ENCODE results near the gene SYCE3.
A peak's percentile ranks its signal among the peaks of the same experiment; 100 is the strongest.

SYCE3 gene

DNA sequence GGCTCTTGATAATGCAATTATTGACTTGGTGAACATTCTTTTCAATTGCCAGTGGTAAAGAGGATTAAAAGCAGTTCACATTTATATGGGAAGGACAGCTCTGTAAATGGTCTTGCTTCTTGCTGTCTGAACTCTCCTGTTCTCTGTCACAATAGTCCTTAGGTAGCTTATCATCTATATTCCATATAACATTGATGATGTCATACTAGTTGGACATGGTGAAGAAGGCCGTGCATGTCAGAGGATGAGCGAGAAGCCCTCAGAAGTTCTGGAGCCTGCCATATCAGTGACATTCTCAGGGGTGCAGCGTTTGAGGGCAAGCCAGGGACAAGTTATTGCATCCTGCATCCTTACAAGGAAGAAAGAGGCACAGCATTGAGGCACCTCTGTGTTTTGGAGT lies 22.5 kb upstream of the SYCE3 start:
- Histone ChIP-seq H3K4me1 (peaks cover 5% of the 10 kb centered on the region), H3K36me3 (ENCODE audit: control insufficient read depth, insufficient read depth, low read length) (no peaks in the 10 kb centered on the region), H3K9ac (no peak overlapping the region), H3K9me3 (ENCODE audit: control insufficient read depth, low read length) (no peaks in the 10 kb centered on the region), H3K79me2 (no peaks in the 10 kb centered on the region), H2AFZ (no peak overlapping the region), H3K27ac (no peak overlapping the region), H3K4me2 (ENCODE audit: low read length) (no peak overlapping the region), H3K27me3 (ENCODE audit: control insufficient read depth, insufficient read depth, low read length) (no peaks in the 10 kb centered on the region), H3K4me3 (ENCODE audit: low read depth, low read length) (no peak overlapping the region)
- TF ChIP-seq, protein P1, sequence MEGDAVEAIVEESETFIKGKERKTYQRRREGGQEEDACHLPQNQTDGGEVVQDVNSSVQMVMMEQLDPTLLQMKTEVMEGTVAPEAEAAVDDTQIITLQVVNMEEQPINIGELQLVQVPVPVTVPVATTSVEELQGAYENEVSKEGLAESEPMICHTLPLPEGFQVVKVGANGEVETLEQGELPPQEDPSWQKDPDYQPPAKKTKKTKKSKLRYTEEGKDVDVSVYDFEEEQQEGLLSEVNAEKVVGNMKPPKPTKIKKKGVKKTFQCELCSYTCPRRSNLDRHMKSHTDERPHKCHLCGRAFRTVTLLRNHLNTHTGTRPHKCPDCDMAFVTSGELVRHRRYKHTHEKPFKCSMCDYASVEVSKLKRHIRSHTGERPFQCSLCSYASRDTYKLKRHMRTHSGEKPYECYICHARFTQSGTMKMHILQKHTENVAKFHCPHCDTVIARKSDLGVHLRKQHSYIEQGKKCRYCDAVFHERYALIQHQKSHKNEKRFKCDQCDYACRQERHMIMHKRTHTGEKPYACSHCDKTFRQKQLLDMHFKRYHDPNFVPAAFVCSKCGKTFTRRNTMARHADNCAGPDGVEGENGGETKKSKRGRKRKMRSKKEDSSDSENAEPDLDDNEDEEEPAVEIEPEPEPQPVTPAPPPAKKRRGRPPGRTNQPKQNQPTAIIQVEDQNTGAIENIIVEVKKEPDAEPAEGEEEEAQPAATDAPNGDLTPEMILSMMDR (IDR thresholded peaks at IDR 0.05), result no peak

DNA sequence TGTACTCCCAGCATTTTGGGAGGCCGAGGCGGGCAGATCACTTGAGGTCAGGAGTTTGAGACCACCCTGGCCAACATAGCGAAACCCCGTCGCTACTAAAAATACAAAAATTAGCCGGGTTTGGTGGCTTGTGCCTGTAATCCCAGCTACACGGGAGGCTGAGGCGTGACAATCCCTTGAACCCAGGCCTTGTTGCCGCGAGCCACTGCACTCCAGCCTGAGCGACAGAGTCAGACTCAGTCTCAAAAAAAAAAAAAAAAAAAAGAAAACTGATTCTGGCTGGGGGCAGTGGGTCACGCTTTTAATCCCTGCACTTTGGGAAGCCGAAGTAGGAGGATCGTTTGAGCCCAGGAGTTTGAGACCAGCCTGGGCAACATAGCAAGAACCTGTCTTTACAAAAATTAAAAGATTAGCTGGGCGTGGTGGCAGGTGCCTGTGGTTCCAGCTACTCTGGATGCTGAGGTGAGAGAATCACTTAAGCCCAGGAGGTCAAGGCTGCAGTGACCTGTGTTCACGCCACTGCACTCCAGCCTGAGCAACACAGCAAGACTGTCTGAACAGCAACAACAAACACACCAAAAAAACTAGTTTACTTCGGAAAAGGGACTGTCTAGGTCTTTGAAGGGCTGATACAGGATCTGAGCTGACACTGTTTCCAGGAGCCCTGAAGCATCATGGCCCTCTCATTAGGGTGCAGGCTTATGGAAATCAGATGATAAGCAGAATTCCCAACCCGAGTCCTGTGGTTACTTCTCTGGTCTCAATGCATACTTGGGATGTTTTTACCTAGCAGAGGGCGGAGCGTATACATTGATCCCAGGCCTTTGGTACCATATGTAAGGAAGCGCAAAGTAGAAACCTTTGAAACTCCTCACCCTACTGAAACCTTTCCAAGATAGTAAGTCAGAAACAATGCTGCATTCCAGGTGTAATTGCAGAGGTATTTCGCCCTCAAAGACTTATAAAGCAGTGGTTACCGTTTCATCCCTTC lies 21.7 kb upstream of the SYCE3 start:
- H3K4me2 ChIP-seq (ENCODE audit: low read length), result no peak overlapping the region
- no peaks in the 10 kb centered on the region for H3K9me3 ChIP-seq (ENCODE audit: control insufficient read depth, low read length)
- no peak overlapping the region for H3K27ac ChIP-seq

DNA sequence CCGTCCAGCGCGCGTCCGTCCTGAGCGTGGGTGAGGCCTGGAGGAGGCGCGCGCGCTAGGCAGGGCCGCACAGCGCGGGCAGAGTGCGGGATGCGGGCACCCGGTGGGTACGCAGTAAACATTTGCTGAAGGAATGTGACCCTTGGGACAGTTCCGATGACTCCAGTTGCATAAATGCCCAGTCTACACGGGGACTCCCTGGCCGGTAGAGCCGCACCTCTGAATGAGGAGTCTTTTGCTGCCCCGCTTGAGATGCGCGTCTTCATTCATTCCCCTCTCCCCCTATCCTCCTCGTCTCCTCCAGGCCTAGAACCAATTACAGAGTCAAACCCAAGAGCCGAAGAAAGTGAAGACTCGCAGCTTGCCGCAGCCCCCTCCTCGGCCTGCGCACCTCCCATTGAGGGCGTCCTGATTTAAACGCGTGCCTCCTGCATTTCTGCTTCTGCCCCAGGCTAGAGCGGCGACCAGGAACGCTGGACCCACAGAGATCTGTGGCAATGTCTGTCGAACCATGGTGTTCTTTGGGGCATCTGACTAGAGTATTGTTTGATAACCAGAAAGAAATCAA lies 20.7 kb upstream of the SYCE3 start:
- peak overlapping the region; percentile 73 for H3K4me2 ChIP-seq (ENCODE audit: low read length)
- H3K27me3 ChIP-seq (ENCODE audit: control insufficient read depth, insufficient read depth, low read length), result no peaks in the 10 kb centered on the region
- H3K9ac ChIP-seq, result no peak overlapping the region
- H3K36me3 ChIP-seq (ENCODE audit: control insufficient read depth, insufficient read depth, low read length), result no peaks in the 10 kb centered on the region
- TF ChIP-seq, protein P1 (IDR thresholded peaks at IDR 0.05), result no peak
- H3K4me1 ChIP-seq, result peaks cover 5% of the 10 kb centered on the region
- H3K4me3 ChIP-seq (ENCODE audit: low read depth, low read length), result peak overlapping the region; percentile 98
- no peaks in the 10 kb centered on the region for H3K9me3 ChIP-seq (ENCODE audit: control insufficient read depth, low read length)
- H2AFZ ChIP-seq, result peak overlapping the region; percentile 74
- H3K79me2 ChIP-seq, result no peaks in the 10 kb centered on the region
- H3K27ac ChIP-seq, result peak overlapping the region; percentile 98

More for the DNA sequence above, 21.7 kb upstream of the SYCE3 start:
- no peak overlapping the region for H3K4me3 ChIP-seq (ENCODE audit: low read depth, low read length)
- no peaks in the 10 kb centered on the region for H3K36me3 ChIP-seq (ENCODE audit: control insufficient read depth, insufficient read depth, low read length)
- H3K4me1 ChIP-seq, result peaks cover 5% of the 10 kb centered on the region
- H3K9ac ChIP-seq, result no peak overlapping the region
- no peaks in the 10 kb centered on the region for H3K79me2 ChIP-seq
- H3K27me3 ChIP-seq (ENCODE audit: control insufficient read depth, insufficient read depth, low read length), result no peaks in the 10 kb centered on the region
- TF ChIP-seq, protein P1 (IDR thresholded peaks at IDR 0.05), result no peak
- H2AFZ ChIP-seq, result no peak overlapping the region

DNA sequence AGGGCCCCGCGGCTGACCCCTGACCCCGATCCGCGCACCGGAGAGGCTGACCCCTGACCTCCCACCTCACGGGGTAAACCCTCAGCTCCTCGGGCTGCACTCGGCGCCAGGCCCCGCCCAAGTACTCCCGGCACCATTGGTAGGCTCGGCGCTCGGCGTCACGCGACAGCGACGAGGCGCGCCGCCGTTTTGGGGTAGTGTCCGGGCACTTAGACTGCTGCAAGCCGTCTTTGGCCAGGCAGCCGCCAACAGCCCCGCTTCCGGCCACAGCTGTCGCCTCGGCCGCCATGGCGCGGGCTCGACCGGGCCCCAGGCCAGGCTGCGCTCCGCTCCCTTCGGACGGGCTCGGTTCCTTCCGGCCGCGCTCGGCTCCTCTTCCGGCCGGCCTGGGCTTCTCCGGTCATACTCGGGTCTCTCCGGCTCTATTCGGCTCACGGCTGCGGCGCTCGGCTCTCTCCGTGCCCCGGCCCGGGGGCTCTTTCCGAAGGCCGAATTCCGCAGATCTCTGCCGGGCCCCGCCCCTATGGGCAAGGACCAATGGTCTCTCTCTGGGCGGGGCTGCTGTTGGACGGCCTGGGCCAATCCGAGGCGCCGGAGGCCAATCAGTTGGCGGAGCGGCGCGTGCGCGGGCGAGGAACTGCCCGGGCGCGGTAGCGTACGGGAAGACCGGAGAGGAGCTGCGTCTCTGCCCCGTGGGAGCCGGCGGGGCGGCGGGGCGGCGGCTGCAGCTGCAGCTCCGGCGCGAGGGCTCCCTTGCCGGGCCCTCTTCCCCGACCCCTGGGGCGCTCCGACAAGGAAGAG lies 20.0 kb upstream of the SYCE3 start, which contains the start of gene CHKB:
Gene CHKB, minus strand, starts transcription at position 357 of the 801 bp plus-strand sequence. Its CDS starts 68 bp downstream, at position 289.
- peak within 1 kb of the TSS; percentile 98 for H3K27ac ChIP-seq
- peak within 1 kb of the TSS; percentile 98 for H3K4me3 ChIP-seq (ENCODE audit: low read depth, low read length)
- H3K4me2 ChIP-seq (ENCODE audit: low read length), result peak within 1 kb of the TSS; percentile 98
- no peaks in the 10 kb centered on the region for H3K9me3 ChIP-seq (ENCODE audit: control insufficient read depth, low read length)
- no peaks in the 10 kb centered on the region for H3K36me3 ChIP-seq (ENCODE audit: control insufficient read depth, insufficient read depth, low read length)
- peak within 1 kb of the TSS; percentile 84 for H2AFZ ChIP-seq
- no peaks in the 10 kb centered on the region for H3K27me3 ChIP-seq (ENCODE audit: control insufficient read depth, insufficient read depth, low read length)
- H3K79me2 ChIP-seq, result no peaks in the 10 kb centered on the region
- peak within 1 kb of the TSS; percentile 87 for H3K9ac ChIP-seq
- peaks cover 5% of the 10 kb centered on the region for H3K4me1 ChIP-seq
- TF ChIP-seq, protein P1 (IDR thresholded peaks at IDR 0.05), result no peak
